ENCODE results near the gene AGO1. TPM values are rescaled to one million over a fixed set of nuclear protein-coding genes. Genes with fewer than 3 reads are reported as not detected.
A peak's percentile ranks its signal among the peaks of the same experiment; 100 is the strongest.

The AGO1 gene
- total RNA-seq, 1 donor = 16.4 TPM

DNA sequence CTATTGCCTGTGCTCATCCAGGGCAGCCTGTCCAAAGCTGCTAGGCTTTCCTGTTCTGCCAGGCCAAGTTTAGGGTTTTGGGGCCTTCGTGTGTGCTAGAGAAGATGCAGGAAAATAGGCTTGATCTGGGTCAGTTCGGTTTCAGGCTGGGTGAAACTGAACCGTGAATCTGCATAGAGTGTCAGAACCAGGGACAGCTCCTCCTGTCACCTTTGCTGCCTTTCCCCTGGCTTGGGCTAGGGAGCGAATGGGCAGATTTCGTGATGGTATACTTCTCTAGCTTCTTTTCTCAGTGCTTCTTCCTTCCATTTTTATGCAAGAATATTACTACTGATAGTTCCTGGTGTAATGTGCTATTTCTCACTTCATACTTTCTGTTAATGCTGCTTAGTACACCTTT is 6.0 kb upstream of the AGO1 start:
- DNase-seq (ENCODE audit: low read depth) = no peak
- TF ChIP-seq, protein P1, sequence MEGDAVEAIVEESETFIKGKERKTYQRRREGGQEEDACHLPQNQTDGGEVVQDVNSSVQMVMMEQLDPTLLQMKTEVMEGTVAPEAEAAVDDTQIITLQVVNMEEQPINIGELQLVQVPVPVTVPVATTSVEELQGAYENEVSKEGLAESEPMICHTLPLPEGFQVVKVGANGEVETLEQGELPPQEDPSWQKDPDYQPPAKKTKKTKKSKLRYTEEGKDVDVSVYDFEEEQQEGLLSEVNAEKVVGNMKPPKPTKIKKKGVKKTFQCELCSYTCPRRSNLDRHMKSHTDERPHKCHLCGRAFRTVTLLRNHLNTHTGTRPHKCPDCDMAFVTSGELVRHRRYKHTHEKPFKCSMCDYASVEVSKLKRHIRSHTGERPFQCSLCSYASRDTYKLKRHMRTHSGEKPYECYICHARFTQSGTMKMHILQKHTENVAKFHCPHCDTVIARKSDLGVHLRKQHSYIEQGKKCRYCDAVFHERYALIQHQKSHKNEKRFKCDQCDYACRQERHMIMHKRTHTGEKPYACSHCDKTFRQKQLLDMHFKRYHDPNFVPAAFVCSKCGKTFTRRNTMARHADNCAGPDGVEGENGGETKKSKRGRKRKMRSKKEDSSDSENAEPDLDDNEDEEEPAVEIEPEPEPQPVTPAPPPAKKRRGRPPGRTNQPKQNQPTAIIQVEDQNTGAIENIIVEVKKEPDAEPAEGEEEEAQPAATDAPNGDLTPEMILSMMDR (IDR thresholded peaks at IDR 0.05; ENCODE audit: insufficient read depth, low read depth, low read length) = no peak

DNA sequence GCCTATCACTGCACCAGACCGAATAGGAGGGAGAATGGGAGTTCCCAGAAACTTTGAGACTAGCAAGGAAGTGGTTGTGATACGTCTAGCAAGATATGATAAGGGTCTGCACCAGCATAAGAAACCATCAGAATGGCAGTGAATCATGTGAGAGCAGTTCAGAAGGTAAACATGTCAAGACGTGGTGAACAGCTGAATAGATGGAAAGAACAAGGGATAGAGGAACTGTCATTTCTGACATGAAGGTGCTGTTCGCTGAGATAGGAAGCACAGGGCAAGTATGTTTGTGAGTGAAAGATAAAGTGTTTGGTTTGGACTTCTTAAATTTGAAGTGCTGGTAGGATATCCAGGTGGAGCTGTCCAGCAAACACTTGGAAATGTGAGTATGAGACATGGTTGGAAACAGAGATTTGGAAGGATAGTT is 1.1 kb upstream of the AGO1 start:
- TF ChIP-seq, protein P1 (IDR thresholded peaks at IDR 0.05; ENCODE audit: insufficient read depth, low read depth, low read length) = no peak
- no peak overlapping the region for H3K4me3 ChIP-seq (ENCODE audit: low read depth, low read length)
- no peak for DNase-seq (ENCODE audit: low read depth)

More for the DNA sequence above, 6.0 kb upstream of the AGO1 start:
- no peak overlapping the region for H3K4me3 ChIP-seq (ENCODE audit: low read depth, low read length)

DNA sequence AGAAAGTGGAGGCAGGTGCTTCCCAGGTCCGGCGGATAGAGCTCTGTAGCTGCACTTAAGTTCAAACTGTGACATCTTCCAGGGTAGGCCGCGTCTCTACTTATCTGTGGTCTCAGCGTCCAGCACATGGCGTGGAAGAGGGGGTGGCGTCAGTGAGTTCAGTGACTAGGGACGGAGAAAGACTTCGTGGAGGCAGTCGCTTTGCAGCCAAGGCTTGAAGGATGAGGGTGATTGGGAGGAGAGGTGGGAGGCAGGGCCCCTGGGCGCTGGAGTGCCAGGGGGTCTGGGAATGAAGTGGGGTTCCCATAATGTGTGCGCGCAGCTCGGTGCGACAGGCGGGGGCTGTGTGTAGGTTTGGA is 444 bp upstream of the AGO1 start:
- TF ChIP-seq, protein P1 (IDR thresholded peaks at IDR 0.05; ENCODE audit: insufficient read depth, low read depth, low read length) = no peak
- DNase-seq (ENCODE audit: low read depth) = no peak
- H3K4me3 ChIP-seq (ENCODE audit: low read depth, low read length) = peak overlapping the region; percentile 26

DNA sequence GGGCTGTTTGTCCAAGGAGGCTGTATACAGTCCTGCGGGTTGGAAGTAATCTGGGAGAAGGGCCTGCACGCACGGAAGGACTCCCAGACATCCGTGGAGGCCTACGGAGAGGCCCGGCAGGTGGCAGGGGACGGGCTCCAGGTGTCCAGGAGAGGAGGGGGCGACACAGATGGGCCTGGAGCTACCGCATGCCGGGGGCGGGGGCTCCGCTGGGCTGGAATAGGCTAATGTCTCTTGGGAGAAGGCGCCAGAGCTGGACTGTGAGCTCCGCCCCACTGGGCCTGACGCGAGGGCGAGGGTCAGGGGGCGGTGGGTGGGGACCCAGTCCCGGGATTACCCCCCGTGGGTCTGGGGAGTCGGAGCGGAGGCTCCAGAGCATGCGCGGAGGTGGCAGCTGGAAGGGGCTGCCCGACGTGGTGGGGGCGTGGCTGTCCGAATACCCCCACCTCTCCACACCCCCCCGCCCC is 659 bp downstream of the AGO1 start:
- peak overlapping the region; percentile 94 for H3K4me3 ChIP-seq (ENCODE audit: low read depth, low read length)
- DNase-seq (ENCODE audit: low read depth) = peak; percentile 44
- TF ChIP-seq, protein P1 (IDR thresholded peaks at IDR 0.05; ENCODE audit: insufficient read depth, low read depth, low read length) = no peak

DNA sequence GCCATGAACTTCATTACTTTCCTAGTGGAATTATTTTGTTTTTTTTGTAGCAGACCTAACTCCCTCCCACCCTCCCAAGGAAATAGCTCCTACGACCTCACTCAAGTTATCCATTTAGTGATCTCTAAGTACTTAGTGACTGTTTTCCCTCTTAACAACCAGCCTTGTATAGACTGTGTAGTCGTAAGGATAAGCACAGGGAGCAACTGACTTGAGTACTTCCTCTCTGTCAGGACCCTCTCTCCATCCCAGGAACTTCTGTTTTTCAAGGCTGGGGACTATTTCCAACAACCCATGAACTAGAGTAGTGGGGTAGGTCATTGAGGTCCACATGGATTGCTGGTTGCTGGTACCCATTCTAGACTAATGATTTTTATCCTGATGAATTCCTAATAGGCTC is 1.9 kb downstream of the AGO1 start:
- TF ChIP-seq, protein P1 (IDR thresholded peaks at IDR 0.05; ENCODE audit: insufficient read depth, low read depth, low read length) = no peak
- no peak for DNase-seq (ENCODE audit: low read depth)
- H3K4me3 ChIP-seq (ENCODE audit: low read depth, low read length) = no peak overlapping the region

DNA sequence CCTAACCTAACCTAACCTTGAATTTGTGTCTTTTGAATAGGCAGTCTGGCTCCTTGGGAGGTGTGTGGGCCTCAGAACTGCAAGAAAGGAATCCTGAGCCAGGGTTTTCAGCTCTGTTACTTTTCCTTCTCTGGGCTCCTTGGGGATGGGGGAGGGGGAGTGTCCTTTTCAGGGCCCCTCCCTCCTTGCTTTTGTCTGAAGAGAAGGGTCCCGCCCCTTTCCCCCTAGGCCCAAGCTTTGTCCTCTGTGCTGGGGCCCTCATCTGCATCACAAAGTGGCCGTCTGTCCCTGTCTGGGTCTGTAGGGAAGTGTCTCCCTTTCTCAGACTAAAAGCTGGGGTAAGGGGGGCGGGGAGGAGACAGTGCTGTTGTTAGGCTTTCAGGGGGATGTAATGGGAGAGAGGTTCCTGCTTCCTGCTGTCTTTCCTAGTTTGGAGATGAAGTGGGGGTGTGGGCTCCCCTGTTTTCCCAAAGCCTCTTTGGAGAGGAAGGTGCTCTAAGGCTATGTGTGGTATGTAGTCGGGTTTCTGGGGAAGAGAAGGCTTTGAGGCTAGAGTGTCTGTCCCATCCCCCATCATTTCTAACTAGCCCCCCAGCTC is 3.1 kb downstream of the AGO1 start:
- no peak overlapping the region for H3K4me3 ChIP-seq (ENCODE audit: low read depth, low read length)
- TF ChIP-seq, protein P1 (IDR thresholded peaks at IDR 0.05; ENCODE audit: insufficient read depth, low read depth, low read length) = no peak
- no peak for DNase-seq (ENCODE audit: low read depth)

Data from fibroblast of villous mesenchyme (primary cell).